ENCODE results near the gene HSD17B1.
"Not testable (repeated sequence)": the region's sequence is repeated elsewhere in the genome, so short reads cannot be mapped to it uniquely, and the experiment has no call there.

- TF ChIP-seq CTCF, POLR2A (IDR thresholded peaks at IDR 0.05): not testable (repeated sequence)
Measured at GRCh38 chr17:42552736-42553135, at the start of gene HSD17B1.
